ENCODE results near the gene KRTAP4-2.

DNA sequence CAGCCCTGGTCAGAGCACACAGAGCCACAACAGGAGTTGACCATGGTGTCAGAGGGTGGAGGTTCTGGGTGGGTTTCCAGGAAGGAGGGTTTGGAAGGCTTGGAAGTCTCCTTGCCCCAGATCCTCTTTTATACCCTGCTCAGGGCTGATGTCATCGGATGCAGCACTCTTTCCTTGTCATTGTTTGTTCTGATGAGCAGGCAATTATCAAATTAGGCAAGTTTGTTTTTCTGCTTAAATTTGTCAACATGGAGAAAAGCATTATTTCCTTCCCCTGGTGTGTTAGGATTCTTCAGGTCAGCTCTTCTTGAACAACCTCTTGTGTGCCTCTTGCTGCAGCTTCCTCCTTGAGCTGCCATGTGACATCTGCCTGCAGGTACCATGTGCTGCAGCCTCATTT is 17.4 kb downstream of the KRTAP4-2 start, which contains the start of gene KRTAP4-4:
- TF ChIP-seq EZH2 (IDR thresholded peaks at IDR 0.05; ENCODE audit: insufficient read depth, poor library complexity, severe bottlenecking) (no peak), EZH2phosphoT487 (IDR thresholded peaks at IDR 0.05; ENCODE audit: insufficient read depth, low read depth) (no peak)

Measured in GM23248 (cell line).